OCI-LY1 (cell line): ENCODE data around the gene ASTN1.

Experiments used
- H2AFZ ChIP-seq: fragments of 200-600 bp; sonication (generic), shearing (Covaris generic); 2 replicates; pipeline ENCODE4 v1.6.0; 2014; ENCODE audit warnings: antibody characterized with exemption, mild to moderate bottlenecking, low read length
- H3F3A ChIP-seq: fragments of 200-600 bp; sonication (generic), shearing (Covaris generic); 2 replicates; pipeline ENCODE4 v1.6.0; 2014; ENCODE audit warnings: mild to moderate bottlenecking, antibody characterized with exemption, low read length, moderate library complexity; ENCODE audit not compliant: insufficient read depth
- H3K27ac ChIP-seq: fragments of 200-600 bp; sonication (generic); 2 replicates; pipeline ENCODE4 v1.5.1; 2014; ENCODE audit warnings: low read length, mixed run types, mild to moderate bottlenecking, low read depth; ENCODE audit not compliant: poor library complexity, severe bottlenecking
- H3K27me3 ChIP-seq: fragments of 200-600 bp; sonication (generic); 2 replicates; pipeline ENCODE4 v1.6.0; 2014; ENCODE audit warnings: antibody characterized with exemption, mild to moderate bottlenecking, low read length, moderate library complexity; ENCODE audit not compliant: insufficient read depth
- H3K36me3 ChIP-seq: fragments of 200-600 bp; sonication (generic); 2 replicates; pipeline ENCODE4 v1.6.1; 2014; ENCODE audit warnings: mild to moderate bottlenecking, antibody characterized with exemption, low read length, moderate library complexity, mixed read lengths; ENCODE audit not compliant: insufficient read depth
- H3K4me1 ChIP-seq: fragments of 200-600 bp; sonication (generic); 2 replicates; pipeline ENCODE4 v1.5.1; 2014; ENCODE audit warnings: mild to moderate bottlenecking, low read length, moderate library complexity; ENCODE audit not compliant: insufficient read depth, severe bottlenecking
- H3K4me2 ChIP-seq: fragments of 200-600 bp; sonication (generic), shearing (Covaris generic); 2 replicates; pipeline ENCODE4 v1.6.1; 2014; ENCODE audit warnings: low read length
- H3K4me3 ChIP-seq: fragments of 200-600 bp; sonication (generic); 2 replicates; pipeline ENCODE4 v1.5.1; 2014; ENCODE audit warnings: low read length, low read depth, mild to moderate bottlenecking, mixed read lengths; ENCODE audit not compliant: poor library complexity, severe bottlenecking
- H3K79me2 ChIP-seq: fragments of 200-600 bp; shearing (Covaris generic); 2 replicates; pipeline ENCODE4 v1.6.1; 2016; ENCODE audit warnings: mixed run types, low read length, mixed read lengths; ENCODE audit not compliant: insufficient read depth
- H3K9ac ChIP-seq: fragments of 200-600 bp; sonication (generic), shearing (Covaris generic); 2 replicates; pipeline ENCODE4 v1.6.1; 2014; ENCODE audit warnings: mild to moderate bottlenecking, low read length, mixed read lengths
- H3K9me2 ChIP-seq: fragments of 200-600 bp; sonication (generic), shearing (Covaris generic); 2 replicates; pipeline ENCODE4 v1.6.1; 2014; ENCODE audit warnings: low read depth, mild to moderate bottlenecking, low read length, mixed read lengths
- H3K9me3 ChIP-seq: fragments of 200-600 bp; shearing (Covaris generic); 2 replicates; pipeline ENCODE4 v1.6.1; 2014; ENCODE audit warnings: low read length, mixed read lengths
- H4K20me1 ChIP-seq: fragments of 200-600 bp; sonication (generic), shearing (Covaris generic); 2 replicates; pipeline ENCODE4 v1.6.0; 2016; ENCODE audit warnings: mild to moderate bottlenecking, low read length; ENCODE audit not compliant: insufficient read depth
- EZH2 ChIP-seq: fragments of 200-600 bp; sonication (generic), shearing (Covaris generic); IDR thresholded peaks from 2 replicates; pipeline ENCODE4 v1.8.0; 2017; ENCODE audit warnings: borderline replicate concordance, mixed run types, mild to moderate bottlenecking, antibody characterized with exemption, low read length, moderate library complexity, mixed read lengths
- TF ChIP-seq, protein P1 (sequence below): fragments of 200-600 bp; sonication (generic), shearing (Covaris generic); IDR thresholded peaks from 2 replicates; pipeline ENCODE4 v1.5.1; 2017; ENCODE audit warnings: mild to moderate bottlenecking, antibody characterized with exemption, low read length, moderate library complexity, mixed read lengths

ASTN1 gene

DNA sequence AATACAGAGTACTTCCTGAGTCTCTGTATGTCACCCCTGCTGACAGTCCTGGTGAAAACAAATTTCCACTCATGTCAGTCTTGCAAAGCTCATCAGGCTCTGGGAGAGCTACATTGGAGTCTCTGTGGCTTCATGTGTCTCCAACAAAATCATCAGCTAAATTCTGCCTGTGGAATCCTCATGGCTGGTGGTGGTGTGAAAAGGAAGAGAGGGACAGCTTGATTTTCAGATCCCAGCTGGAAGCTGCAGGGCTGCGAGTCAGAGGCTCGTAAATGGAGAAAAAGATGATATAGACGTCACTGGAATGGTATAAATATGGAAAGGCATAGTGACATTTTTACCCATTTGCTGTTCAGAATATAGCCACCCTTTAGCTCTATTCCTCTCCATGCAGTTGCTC lies 150.2 kb downstream of the ASTN1 start:
- H3K36me3 ChIP-seq = no peaks in the 10 kb centered on the region
- TF ChIP-seq EZH2 = no peak
- TF ChIP-seq, protein P1, sequence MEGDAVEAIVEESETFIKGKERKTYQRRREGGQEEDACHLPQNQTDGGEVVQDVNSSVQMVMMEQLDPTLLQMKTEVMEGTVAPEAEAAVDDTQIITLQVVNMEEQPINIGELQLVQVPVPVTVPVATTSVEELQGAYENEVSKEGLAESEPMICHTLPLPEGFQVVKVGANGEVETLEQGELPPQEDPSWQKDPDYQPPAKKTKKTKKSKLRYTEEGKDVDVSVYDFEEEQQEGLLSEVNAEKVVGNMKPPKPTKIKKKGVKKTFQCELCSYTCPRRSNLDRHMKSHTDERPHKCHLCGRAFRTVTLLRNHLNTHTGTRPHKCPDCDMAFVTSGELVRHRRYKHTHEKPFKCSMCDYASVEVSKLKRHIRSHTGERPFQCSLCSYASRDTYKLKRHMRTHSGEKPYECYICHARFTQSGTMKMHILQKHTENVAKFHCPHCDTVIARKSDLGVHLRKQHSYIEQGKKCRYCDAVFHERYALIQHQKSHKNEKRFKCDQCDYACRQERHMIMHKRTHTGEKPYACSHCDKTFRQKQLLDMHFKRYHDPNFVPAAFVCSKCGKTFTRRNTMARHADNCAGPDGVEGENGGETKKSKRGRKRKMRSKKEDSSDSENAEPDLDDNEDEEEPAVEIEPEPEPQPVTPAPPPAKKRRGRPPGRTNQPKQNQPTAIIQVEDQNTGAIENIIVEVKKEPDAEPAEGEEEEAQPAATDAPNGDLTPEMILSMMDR = no peak
- H3F3A ChIP-seq = no peaks in the 10 kb centered on the region
- H3K4me2 ChIP-seq = no peak overlapping the region
- no peaks in the 10 kb centered on the region for H4K20me1 ChIP-seq
- H3K4me1 ChIP-seq = no peaks in the 10 kb centered on the region
- no peaks in the 10 kb centered on the region for H3K27me3 ChIP-seq
- no peak overlapping the region for H3K27ac ChIP-seq
- no peak overlapping the region for H3K4me3 ChIP-seq
- H3K9me3 ChIP-seq = no peaks in the 10 kb centered on the region
- H3K79me2 ChIP-seq = no peaks in the 10 kb centered on the region
- H2AFZ ChIP-seq = no peak overlapping the region
- no peak overlapping the region for H3K9ac ChIP-seq
- no peaks in the 10 kb centered on the region for H3K9me2 ChIP-seq

DNA sequence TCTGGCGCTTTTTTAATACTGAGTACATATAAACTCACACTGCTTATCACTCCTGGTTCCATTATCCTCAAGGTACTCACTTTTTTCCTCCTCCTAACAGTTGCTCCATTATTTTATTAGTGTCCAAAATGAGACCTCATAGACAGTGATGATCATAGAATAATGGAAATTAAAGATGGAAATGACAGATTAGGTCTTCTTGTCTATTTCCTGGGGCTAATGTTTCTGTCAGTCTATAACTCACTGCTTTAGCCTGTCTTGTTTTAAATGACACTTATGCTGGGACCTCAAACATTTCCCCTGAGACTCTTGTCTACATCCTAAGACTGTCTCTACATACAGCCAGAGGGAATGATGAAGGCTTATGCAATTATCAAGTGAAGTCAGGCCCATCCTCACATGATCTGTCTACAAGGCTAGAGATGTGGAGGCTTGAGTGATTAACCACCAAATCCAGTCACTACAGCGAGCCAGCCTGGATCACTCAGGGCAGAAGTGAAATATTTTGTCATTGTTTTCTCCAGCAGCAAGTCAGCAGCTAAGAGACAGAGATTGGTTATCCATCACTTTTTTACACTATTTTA lies 152.1 kb downstream of the ASTN1 start:
- no peaks in the 10 kb centered on the region for H4K20me1 ChIP-seq
- no peaks in the 10 kb centered on the region for H3F3A ChIP-seq
- H3K4me3 ChIP-seq = no peak overlapping the region
- no peaks in the 10 kb centered on the region for H3K9me3 ChIP-seq
- no peaks in the 10 kb centered on the region for H3K9me2 ChIP-seq
- no peaks in the 10 kb centered on the region for H3K27me3 ChIP-seq
- no peak for TF ChIP-seq EZH2
- TF ChIP-seq, protein P1 = no peak
- H3K4me1 ChIP-seq = no peaks in the 10 kb centered on the region
- no peak overlapping the region for H2AFZ ChIP-seq
- no peak overlapping the region for H3K27ac ChIP-seq
- H3K36me3 ChIP-seq = no peaks in the 10 kb centered on the region
- H3K9ac ChIP-seq = no peak overlapping the region
- H3K4me2 ChIP-seq = no peak overlapping the region
- H3K79me2 ChIP-seq = no peaks in the 10 kb centered on the region

DNA sequence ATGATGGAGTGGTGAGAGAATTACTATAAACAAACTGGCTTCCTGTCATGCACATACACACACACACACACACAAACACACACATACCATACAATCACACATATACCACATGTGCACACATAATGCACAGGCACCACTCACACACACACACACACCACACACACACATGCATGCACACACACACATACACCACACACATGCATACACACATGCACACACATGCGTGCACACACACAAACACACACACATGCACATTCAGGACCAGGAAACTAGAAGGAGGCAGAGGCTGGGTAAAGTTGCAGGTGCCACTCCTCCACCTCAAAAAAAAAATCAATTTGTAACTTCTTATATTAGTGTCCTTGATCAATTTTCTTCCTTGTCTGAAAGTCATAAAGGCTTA lies 153.0 kb downstream of the ASTN1 start:
- H3K9me3 ChIP-seq = no peaks in the 10 kb centered on the region
- H3K9me2 ChIP-seq = no peaks in the 10 kb centered on the region
- H3K27ac ChIP-seq = no peak overlapping the region
- no peak overlapping the region for H3K9ac ChIP-seq
- H3F3A ChIP-seq = no peaks in the 10 kb centered on the region
- H3K36me3 ChIP-seq = no peaks in the 10 kb centered on the region
- no peaks in the 10 kb centered on the region for H3K4me1 ChIP-seq
- no peaks in the 10 kb centered on the region for H3K79me2 ChIP-seq
- H4K20me1 ChIP-seq = no peaks in the 10 kb centered on the region
- H2AFZ ChIP-seq = no peak overlapping the region
- no peaks in the 10 kb centered on the region for H3K27me3 ChIP-seq
- no peak overlapping the region for H3K4me2 ChIP-seq
- TF ChIP-seq, protein P1 = no peak
- TF ChIP-seq EZH2 = no peak
- H3K4me3 ChIP-seq = no peak overlapping the region
